ENCODE measurements around the gene SGPL1. TPM values are rescaled to one million over a fixed set of nuclear protein-coding genes. Genes with fewer than 3 reads are reported as not detected.

SGPL1 gene
- total and polyA plus RNA-seq, 10 of the 15 experiments (the other 5 are each of a cell fraction or from before 2014, with no cell fraction given) = 4.9 to 20.7 (median 10.6) TPM

DNA sequence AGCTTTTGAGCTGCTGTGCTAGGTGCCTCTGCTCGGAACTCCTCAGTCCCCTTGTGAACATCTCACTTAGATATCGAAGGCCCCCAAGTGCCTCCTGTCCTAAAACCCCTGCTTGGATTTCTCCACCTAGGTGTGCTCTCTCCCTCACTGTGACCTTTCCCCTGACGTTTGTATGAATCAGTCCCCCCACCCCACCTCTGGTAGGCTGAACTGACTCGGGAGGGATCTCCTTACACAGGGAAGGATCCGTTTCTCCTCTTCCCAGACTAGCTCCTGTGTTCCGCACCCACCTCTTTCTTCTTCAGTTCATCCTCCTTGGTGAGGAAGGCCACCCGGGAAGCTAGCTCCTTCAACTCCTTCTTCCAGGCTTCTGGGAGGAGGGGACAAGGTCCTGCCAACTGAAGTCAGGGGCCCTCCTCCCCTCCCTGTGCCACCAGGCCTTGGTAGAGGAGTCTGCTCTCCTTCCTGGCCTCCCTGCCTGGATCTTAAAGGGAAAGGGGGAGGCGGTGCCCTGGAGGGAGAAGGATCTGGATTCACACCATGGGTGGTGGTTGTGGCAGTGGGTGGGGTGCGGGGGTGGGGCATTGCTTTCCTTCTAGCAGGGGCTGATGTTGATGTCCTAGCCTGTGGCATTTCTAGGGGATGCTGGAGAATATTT, 37.4 kb upstream of the SGPL1 start:
- no peak for ATAC-seq
- 21% methylated on average over 8 of the region's 9 CpGs for WGBS (ENCODE audit: insufficient coverage, insufficient replicate concordance, low lambda C conversion rate, missing lambda C conversion rate)
- BruUV-seq (replicated peaks) = no TSS peak

More for the DNA sequence above, 37.4 kb upstream of the SGPL1 start:
- POLR2A ChIA-PET = no interaction called here
- Histone ChIP-seq H3K4me2 (ENCODE audit: control insufficient read depth, insufficient read depth) (no peak overlapping the region), H2AFZ (ENCODE audit: control insufficient read depth, low read depth, low read length) (no peak overlapping the region), H3K27ac (ENCODE audit: control insufficient read depth, insufficient read depth) (no peak overlapping the region), H3K9me3 (replicated peaks; ENCODE audit: control insufficient read depth, insufficient read depth, low read length) (no peaks in the 10 kb centered on the region), H3K36me3 (ENCODE audit: control insufficient read depth in 2 of 2, insufficient read depth in 2 of 2, low read length in 1 of 2) (no peaks in the 10 kb centered on the region), H3K27me3 (replicated peaks in 1 of 2; ENCODE audit: control insufficient read depth in 2 of 2, insufficient read depth in 2 of 2, low read length in 1 of 2) (no peaks in the 10 kb centered on the region; a peak in 2 of 4 replicates), H3K79me2 (ENCODE audit: control insufficient read depth, insufficient read depth, low read length) (no peaks in the 10 kb centered on the region), H3K9ac (ENCODE audit: control insufficient read depth, insufficient read depth, low read length) (no peak overlapping the region), H3K4me1 (ENCODE audit: control insufficient read depth, insufficient read depth, low read length) (no peaks in the 10 kb centered on the region), H4K20me1 (ENCODE audit: control insufficient read depth, insufficient read depth) (no peaks in the 10 kb centered on the region), H3K4me3 (no peak overlapping the region)
- TF ChIP-seq EGR1 (IDR thresholded peaks at IDR 0.05; ENCODE audit: borderline replicate concordance in 1 of 2, low read depth in 2 of 2, low read length in 2 of 2) (no peak), ATF7 (IDR thresholded peaks at IDR 0.05; ENCODE audit: low read depth) (no peak), BACH1 (IDR thresholded peaks at IDR 0.05; ENCODE audit: borderline replicate concordance) (no peak), POLR2A (IDR thresholded peaks at IDR 0.05; ENCODE audit: low read depth, low read length) (no peak), MXI1 (IDR thresholded peaks at IDR 0.05; ENCODE audit: low read depth, low read length) (no peak), MYC (IDR thresholded peaks at IDR 0.05; ENCODE audit: insufficient read depth, insufficient read length, insufficient replicate concordance, low read length, severe bottlenecking) (no peak), PAX8 (IDR thresholded peaks at IDR 0.05) (no peak), POLR2AphosphoS2 (IDR thresholded peaks at IDR 0.05; ENCODE audit: low read depth, low read length) (no peak), ZNF592 (IDR thresholded peaks at IDR 0.05) (no peak), ZZZ3 (IDR thresholded peaks at IDR 0.05; ENCODE audit: control insufficient read depth, insufficient read length, low read depth) (no peak), SMARCA5 (IDR thresholded peaks at IDR 0.05) (no peak), STAT1 (conservative IDR thresholded peaks at IDR 0.05) (no peak), SMAD1 (IDR thresholded peaks at IDR 0.05; ENCODE audit: low read depth, partially characterized antibody) (no peak)
- TF ChIP-seq, protein P1, sequence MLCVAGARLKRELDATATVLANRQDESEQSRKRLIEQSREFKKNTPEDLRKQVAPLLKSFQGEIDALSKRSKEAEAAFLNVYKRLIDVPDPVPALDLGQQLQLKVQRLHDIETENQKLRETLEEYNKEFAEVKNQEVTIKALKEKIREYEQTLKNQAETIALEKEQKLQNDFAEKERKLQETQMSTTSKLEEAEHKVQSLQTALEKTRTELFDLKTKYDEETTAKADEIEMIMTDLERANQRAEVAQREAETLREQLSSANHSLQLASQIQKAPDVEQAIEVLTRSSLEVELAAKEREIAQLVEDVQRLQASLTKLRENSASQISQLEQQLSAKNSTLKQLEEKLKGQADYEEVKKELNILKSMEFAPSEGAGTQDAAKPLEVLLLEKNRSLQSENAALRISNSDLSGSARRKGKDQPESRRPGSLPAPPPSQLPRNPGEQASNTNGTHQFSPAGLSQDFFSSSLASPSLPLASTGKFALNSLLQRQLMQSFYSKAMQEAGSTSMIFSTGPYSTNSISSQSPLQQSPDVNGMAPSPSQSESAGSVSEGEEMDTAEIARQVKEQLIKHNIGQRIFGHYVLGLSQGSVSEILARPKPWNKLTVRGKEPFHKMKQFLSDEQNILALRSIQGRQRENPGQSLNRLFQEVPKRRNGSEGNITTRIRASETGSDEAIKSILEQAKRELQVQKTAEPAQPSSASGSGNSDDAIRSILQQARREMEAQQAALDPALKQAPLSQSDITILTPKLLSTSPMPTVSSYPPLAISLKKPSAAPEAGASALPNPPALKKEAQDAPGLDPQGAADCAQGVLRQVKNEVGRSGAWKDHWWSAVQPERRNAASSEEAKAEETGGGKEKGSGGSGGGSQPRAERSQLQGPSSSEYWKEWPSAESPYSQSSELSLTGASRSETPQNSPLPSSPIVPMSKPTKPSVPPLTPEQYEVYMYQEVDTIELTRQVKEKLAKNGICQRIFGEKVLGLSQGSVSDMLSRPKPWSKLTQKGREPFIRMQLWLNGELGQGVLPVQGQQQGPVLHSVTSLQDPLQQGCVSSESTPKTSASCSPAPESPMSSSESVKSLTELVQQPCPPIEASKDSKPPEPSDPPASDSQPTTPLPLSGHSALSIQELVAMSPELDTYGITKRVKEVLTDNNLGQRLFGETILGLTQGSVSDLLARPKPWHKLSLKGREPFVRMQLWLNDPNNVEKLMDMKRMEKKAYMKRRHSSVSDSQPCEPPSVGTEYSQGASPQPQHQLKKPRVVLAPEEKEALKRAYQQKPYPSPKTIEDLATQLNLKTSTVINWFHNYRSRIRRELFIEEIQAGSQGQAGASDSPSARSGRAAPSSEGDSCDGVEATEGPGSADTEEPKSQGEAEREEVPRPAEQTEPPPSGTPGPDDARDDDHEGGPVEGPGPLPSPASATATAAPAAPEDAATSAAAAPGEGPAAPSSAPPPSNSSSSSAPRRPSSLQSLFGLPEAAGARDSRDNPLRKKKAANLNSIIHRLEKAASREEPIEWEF (IDR thresholded peaks at IDR 0.05; ENCODE audit: insufficient replicate concordance, low read depth, low read length) = no peak
- FAIRE-seq (no peak), DNase-seq (ENCODE audit: low read depth, low spot score) (no peak)
- CTCF ChIA-PET = no interaction called here
- SMC1A ChIA-PET (ENCODE audit: uncharacterized antibody, unreplicated experiment) = no interaction called here
- intact Hi-C loops (cut with micrococcal nuclease; ENCODE audit: unreplicated experiment) (no loop called here), in situ Hi-C loops (cut with MboI) (no loop called here)
- RAD21 ChIA-PET (ENCODE audit: unreplicated experiment) = no interaction called here

Measured in GM12878 (cell line).